Brain microvascular endothelial cell (primary cell): ENCODE results near the gene CD3G.

ENCODE experiments used
- DNase-seq: peaks from one replicate; pipeline ENCODE4 v3.0.0-alpha.2; 2020
- H3K27ac ChIP-seq: fragments of 250-450 bp; sonication (Bioruptor Pico); 2 replicates; pipeline ENCODE4 v1.5.1; 2020; ENCODE audit warnings: mild to moderate bottlenecking, moderate library complexity
- H3K27me3 ChIP-seq: fragments of 250-450 bp; sonication (Bioruptor Pico); replicated peaks from 2 replicates; pipeline ENCODE4 v1.5.1; 2020; ENCODE audit warnings: mild to moderate bottlenecking
- H3K36me3 ChIP-seq: fragments of 250-450 bp; sonication (Bioruptor Pico); replicated peaks from 2 replicates; pipeline ENCODE4 v1.5.1; 2020; ENCODE audit warnings: mild to moderate bottlenecking
- H3K4me3 ChIP-seq: 2 replicates; pipeline ENCODE4 v1.5.1; 2011; ENCODE audit warnings: low read depth, mild to moderate bottlenecking, control low read depth, low read length, moderate library complexity
- CTCF ChIP-seq: IDR thresholded peaks from 2 replicates; pipeline ENCODE4 v1.5.1; 2011; ENCODE audit warnings: low read depth, mild to moderate bottlenecking, moderate library complexity, low read length, control low read depth, inconsistent platforms; ENCODE audit errors: missing control alignments
- in situ Hi-C: cut with HindIII; loops from 2 replicates; pipeline ENCODE4 v1.10.0; 2017; ENCODE audit warnings: low sequenced_read_pairs, low pct_ligation_motif_present

The CD3G gene

GRCh38 chr11:118382954-118383353 is 38.8 kb downstream of the CD3G start:
- H3K27ac ChIP-seq: no peak overlapping the region
- no peak for TF ChIP-seq CTCF
- no peak overlapping the region for H3K4me3 ChIP-seq
- in situ Hi-C loops: no loop called here
- no peaks in the 10 kb centered on the region for H3K27me3 ChIP-seq
- H3K36me3 ChIP-seq: peaks cover 76% of the 10 kb centered on the region
- DNase-seq: no peak

- Histone ChIP-seq H3K36me3 (peaks cover 80% of the 10 kb centered on the region), H3K27me3 (no peaks in the 10 kb centered on the region), H3K4me3 (no peak overlapping the region), H3K27ac (no peak overlapping the region)
- in situ Hi-C loops: no loop called here
- no peak for TF ChIP-seq CTCF
- no peak for DNase-seq
Observed at GRCh38 chr11:118383657-118384056, 39.5 kb downstream of the CD3G start.

GRCh38 chr11:118396097-118396501 is 52.0 kb downstream of the CD3G start:
- Histone ChIP-seq H3K36me3 (peaks cover 36% of the 10 kb centered on the region), H3K4me3 (no peak overlapping the region), H3K27ac (no peak overlapping the region), H3K27me3 (no peaks in the 10 kb centered on the region)
- in situ Hi-C loops: no loop called here
- DNase-seq: no peak
- no peak for TF ChIP-seq CTCF

GRCh38 chr11:118397448-118397847 is 53.3 kb downstream of the CD3G start:
- DNase-seq: no peak
- no peak for TF ChIP-seq CTCF
- peaks cover 29% of the 10 kb centered on the region for H3K36me3 ChIP-seq
- in situ Hi-C loops: no loop called here
- no peak overlapping the region for H3K27ac ChIP-seq
- no peak overlapping the region for H3K4me3 ChIP-seq
- H3K27me3 ChIP-seq: no peaks in the 10 kb centered on the region

GRCh38 chr11:118398791-118399559 is 54.8 kb downstream of the CD3G start:
- Histone ChIP-seq H3K36me3 (peaks cover 13% of the 10 kb centered on the region), H3K27me3 (no peaks in the 10 kb centered on the region), H3K4me3 (no peak overlapping the region), H3K27ac (no peak overlapping the region)
- DNase-seq: no peak
- in situ Hi-C loops: no loop called here
- TF ChIP-seq CTCF: no peak
